GM19463 (cell line): ENCODE measurements around the gene HSPA8.
"Not testable (repeated sequence)": the region's sequence is repeated elsewhere in the genome, so short reads cannot be mapped to it uniquely, and the experiment has no call there.

Source experiments
- ATAC-seq: cut with Tn5 transposase; IDR thresholded peaks from one replicate; pipeline ENCODE4 v1.9.1; 2021; ENCODE audit warnings: mild to moderate bottlenecking, moderate library complexity; ENCODE audit not compliant: unreplicated experiment

HSPA8 gene

DNA sequence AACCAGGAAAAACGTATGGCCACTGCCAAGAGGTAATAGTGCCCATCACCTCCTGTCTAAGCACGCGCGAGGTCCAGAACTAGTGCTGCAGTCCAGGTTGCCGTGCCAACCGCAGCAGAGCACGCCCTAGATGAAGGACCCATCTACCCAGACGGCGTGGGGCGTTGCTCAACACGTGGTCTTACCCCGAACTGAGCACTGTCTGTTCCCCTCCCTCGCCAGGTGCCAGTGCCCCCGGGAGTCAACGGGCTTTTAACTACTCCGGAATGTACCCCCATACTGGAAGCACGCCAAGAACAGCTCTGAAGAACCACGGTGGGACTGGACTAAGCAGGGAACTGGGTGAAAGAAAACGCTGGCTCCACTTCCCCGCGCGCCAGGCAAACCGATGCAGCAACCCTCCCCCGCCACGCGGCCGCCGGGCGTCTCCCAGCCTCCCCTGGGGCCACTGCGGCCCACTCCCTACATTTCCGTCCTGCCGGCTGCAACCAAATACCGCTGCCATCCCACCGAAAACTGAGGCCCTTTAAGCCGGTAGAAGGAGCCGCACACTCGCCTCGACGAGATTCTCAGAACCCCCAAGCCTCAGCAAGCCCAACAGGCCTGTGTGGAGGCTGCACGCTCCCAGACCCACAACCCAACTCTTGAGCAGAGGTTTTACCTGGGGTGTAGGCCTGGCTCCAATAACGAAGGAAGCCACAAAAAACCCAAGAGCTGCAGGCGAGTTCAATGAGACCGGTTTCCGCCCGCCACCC, at the start of gene HSPA8:
Gene HSPA8 (minus strand): TSS at position 734 of the 755 bp plus-strand sequence. CDS start 812 bp downstream, outside the sequence.
- ATAC-seq: no peak

DNA sequence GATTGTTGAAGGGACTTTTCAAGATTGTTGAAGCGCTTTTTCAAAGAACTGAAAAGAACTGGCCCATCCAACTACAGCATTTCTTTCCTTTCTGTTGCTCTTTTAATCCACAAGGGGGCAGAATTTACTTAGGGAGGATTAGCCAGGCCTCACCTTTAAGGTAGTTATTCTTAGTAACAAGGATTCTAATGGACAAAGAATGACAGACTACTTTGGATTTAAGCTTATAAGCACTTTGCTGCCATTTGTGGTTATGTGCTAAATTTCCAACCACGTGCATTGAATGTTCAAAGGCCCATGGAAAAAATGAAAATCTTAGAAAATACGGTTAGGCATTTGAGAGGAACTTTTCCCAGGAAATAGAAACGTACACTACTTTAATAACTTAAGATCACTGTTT, 49.5 kb upstream of the HSPA8 start:
- ATAC-seq: no peak

DNA sequence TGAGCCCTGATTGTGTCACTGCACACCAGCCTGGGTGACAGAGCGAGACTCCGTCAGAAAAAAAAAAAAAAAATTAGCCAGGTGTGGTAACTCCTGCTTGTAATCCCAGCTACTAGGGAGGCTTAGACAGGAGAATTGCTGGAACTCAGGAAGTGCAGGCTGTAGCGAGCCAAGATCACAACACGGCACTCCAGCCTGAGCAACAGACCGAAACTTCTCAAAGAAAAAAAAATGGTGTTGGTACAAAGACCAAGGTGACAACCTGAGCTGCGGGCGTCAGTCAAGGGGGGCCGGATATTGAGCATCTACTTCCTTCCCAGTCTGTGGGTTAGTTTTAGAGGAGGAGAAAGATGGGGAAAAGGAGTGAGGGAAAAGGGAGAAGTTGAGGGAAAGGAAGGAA, 48.5 kb upstream of the HSPA8 start:
- ATAC-seq: no peak

- no peak for ATAC-seq
Observed at GRCh38 chr11:123107945-123108495, 46.1 kb upstream of the HSPA8 start.

- ATAC-seq: no peak
Observed at GRCh38 chr11:123104697-123105096, 42.8 kb upstream of the HSPA8 start.

- ATAC-seq: no peak
Observed at GRCh38 chr11:123103326-123103980, 41.5 kb upstream of the HSPA8 start.

- no peak for ATAC-seq
Observed at GRCh38 chr11:123100379-123101085, 38.6 kb upstream of the HSPA8 start.

DNA sequence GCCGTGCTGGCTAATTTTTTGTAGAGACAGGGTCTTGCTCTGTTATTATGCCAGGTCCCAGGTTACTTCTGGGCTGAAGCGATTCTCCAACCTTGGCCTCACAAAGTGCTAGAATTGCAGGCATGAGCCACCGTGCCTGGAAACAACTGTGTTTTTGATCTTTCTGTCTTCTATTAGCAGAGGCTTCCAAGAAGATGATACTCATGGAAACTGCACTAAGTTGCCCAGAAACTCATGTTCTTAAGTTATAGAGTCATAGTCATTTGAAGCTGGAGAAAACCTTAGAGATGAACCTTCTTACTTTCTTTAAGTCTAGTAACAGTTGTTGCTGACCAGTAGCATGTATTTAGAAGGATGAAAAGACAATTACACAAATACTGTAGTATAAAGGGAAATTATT, 37.1 kb upstream of the HSPA8 start:
- ATAC-seq: no peak

- ATAC-seq: no peak
Observed at GRCh38 chr11:123093739-123094138, 31.8 kb upstream of the HSPA8 start.

DNA sequence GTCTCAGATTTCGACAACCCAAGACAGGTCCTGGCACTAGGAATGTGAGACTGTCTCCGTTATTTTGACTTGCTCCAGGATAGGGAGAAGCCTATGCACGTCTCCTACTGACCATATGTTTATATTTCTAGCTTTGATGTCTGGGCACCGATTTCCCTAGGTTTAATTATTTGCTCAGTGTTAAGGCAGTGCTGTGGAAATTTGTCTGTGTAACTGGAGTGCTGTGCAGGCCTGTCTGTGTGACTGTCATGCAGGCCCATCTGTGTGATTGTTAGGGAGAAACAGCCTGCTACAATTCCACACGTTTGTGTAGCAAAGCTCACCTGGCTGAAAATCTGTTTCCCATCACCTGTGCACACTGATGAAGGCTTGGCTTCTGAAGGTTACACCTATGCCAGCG, 29.6 kb upstream of the HSPA8 start:
- no peak for ATAC-seq

GRCh38 chr11:123090168-123090567, 28.2 kb upstream of the HSPA8 start:
- ATAC-seq: not testable (repeated sequence)

- not testable (repeated sequence) for ATAC-seq
Observed at GRCh38 chr11:123088896-123089295, 27.0 kb upstream of the HSPA8 start.

GRCh38 chr11:123087657-123088056, 25.7 kb upstream of the HSPA8 start:
- ATAC-seq: peak; percentile 81

DNA sequence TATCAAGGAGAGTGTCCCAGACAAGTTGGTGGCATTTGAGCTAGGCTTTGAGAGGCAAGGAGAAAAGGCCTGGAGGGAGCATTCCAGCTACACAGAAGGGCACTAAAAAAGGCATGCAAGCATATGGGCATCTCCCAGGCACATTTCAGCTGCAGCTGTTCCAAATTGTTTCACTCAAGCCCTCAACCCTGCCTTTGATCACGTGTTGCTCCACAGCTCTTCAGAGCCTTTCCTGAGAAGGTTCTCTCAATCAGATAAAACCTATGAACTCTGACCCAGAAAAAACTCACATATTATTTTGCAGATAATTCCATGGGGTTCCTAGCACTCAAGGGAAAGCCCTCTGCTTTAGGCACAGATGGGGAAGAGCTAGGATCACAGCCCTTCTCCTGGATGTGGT, 24.4 kb upstream of the HSPA8 start:
- no peak for ATAC-seq

DNA sequence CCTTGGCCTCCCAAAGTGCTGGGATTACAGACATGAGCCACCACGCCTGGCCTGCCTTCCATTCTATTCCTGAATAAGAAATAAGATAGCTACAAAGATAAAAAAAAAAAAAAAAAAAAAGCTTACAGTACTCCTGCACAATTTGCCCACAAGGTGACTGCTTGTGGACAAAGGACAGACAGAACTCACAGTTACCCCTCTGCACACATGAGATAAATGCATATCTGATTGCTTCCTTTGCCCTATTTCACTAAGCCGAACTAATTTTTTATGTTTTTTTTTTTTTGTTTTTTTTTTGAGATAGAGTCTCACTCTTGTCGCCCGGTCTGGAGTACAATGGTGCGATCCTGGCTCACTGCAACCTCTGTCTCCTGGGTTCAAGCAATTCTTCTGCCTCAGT, 23.6 kb upstream of the HSPA8 start:
- ATAC-seq: no peak

GRCh38 chr11:123084454-123084853, 22.5 kb upstream of the HSPA8 start:
- ATAC-seq: no peak

- ATAC-seq: no peak
Observed at GRCh38 chr11:123083623-123084029, 21.7 kb upstream of the HSPA8 start.

DNA sequence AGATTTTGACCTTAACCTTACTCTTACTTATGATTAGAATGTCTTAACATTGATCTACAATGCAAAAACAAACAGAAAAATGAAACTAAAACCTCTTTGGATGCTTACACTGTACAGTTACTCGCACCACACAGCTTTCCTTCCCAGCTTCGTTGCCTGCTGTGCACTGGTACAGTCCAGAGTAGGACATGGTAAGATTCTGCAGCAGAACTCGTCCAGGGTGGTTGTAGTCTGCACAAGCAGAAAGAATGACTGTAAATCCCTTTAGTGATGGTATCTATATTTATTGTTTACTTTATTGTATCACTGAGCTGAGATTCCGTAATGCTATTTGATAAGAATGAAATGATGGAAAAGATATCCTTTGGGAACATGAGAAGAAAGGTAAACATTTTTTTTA, 21.0 kb upstream of the HSPA8 start:
- ATAC-seq: no peak

DNA sequence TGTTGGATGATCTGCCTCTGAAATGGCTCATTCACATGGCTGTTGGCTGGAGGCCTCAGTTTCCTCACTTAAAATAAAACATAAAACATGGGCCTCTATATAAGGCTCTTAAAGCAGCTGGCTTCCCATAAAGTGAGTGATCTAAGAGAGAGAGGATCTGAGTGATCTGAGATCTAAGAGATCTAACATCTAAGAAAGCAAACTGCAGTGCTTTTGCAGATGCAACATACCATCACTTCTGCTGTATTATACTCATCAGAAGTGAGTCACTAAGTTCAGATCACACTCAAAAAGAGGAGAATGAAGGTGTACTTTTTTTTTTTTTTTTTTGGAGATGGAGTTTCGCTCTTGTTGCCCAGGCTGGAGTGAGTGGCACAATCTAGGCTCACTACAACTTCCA, 18.1 kb upstream of the HSPA8 start:
- ATAC-seq: no peak

- no peak for ATAC-seq
Observed at GRCh38 chr11:123076484-123076883, 14.5 kb upstream of the HSPA8 start.

GRCh38 chr11:123073343-123074057, 11.6 kb upstream of the HSPA8 start:
- no peak for ATAC-seq
